NB4 (cell line): ENCODE data around the gene WSB1.

ENCODE experiments used
- DNase-seq: peaks from one replicate; pipeline ENCODE4 v3.0.0; 2010; ENCODE audit warnings: low read depth
- H3K4me3 ChIP-seq: one replicate; pipeline ENCODE4 v1.5.1; 2011; ENCODE audit warnings: mild to moderate bottlenecking, low read depth, low read length, moderate library complexity
- CTCF ChIP-seq: IDR thresholded peaks from one replicate; pipeline ENCODE4 v1.5.1; 2012; ENCODE audit warnings: low read depth, low read length
- MAX ChIP-seq: IDR thresholded peaks from 2 replicates; pipeline ENCODE4 v1.6.1; 2011; ENCODE audit warnings: low read depth, low read length
- MYC ChIP-seq: IDR thresholded peaks from 2 replicates; pipeline ENCODE4 v1.6.1; 2011; ENCODE audit warnings: low read depth, low read length
- POLR2A ChIP-seq: IDR thresholded peaks from 2 replicates; pipeline ENCODE4 v1.6.1; 2011; ENCODE audit warnings: mild to moderate bottlenecking; ENCODE audit not compliant: insufficient read length; ENCODE audit errors: extremely low read depth

The WSB1 gene

GRCh38 chr17:27306276-27306835 lies 12.4 kb downstream of the WSB1 start:
- no peak for TF ChIP-seq MYC
- TF ChIP-seq MAX, result no peak
- TF ChIP-seq POLR2A, result no peak
- TF ChIP-seq CTCF, result no peak
- H3K4me3 ChIP-seq, result no peak overlapping the region
- no peak for DNase-seq

- no peak for DNase-seq
- no peak for TF ChIP-seq MYC
- no peak for TF ChIP-seq CTCF
- no peak for TF ChIP-seq POLR2A
- TF ChIP-seq MAX, result no peak
- no peak overlapping the region for H3K4me3 ChIP-seq
These were observed 16.7 kb downstream of the WSB1 start for GRCh38 chr17:27310565-27311110.

GRCh38 chr17:27313301-27313700 lies 19.4 kb downstream of the WSB1 start:
- no peak overlapping the region for H3K4me3 ChIP-seq
- DNase-seq, result no peak
- no peak for TF ChIP-seq MAX
- no peak for TF ChIP-seq CTCF
- no peak for TF ChIP-seq POLR2A
- TF ChIP-seq MYC, result no peak

GRCh38 chr17:27315322-27315721 lies 21.4 kb downstream of the WSB1 start:
- H3K4me3 ChIP-seq, result no peak overlapping the region
- TF ChIP-seq MAX, result no peak
- no peak for TF ChIP-seq MYC
- TF ChIP-seq CTCF, result no peak
- TF ChIP-seq POLR2A, result no peak
- no peak for DNase-seq

GRCh38 chr17:27315796-27316465 lies 22.0 kb downstream of the WSB1 start:
- no peak for TF ChIP-seq POLR2A
- TF ChIP-seq MYC, result no peak
- no peak for TF ChIP-seq CTCF
- TF ChIP-seq MAX, result no peak

More at GRCh38 chr17:27315796-27316465, 22.0 kb downstream of the WSB1 start:
- H3K4me3 ChIP-seq, result no peak overlapping the region
- DNase-seq, result no peak
